HCT116 (cell line): ENCODE data around the gene TSC22D1. TPM values are rescaled to one million over a fixed set of nuclear protein-coding genes. Genes with fewer than 3 reads are reported as not detected.

ENCODE experiments used
- ATAC-seq: fragments of 200-7000 bp; cut with Tn5 transposase; 2 replicates; pipeline ENCODE4 v1.9.1; 2020; ENCODE audit warnings: mild to moderate bottlenecking, moderate library complexity
- BruUV-seq: library from RNA; stranded (reverse); fragments of 400-500 nt; replicated peaks from 2 replicates; lab custom pipeline; 2021; lab: Mats Ljungman, UMichigan
- CTCF ChIA-PET: fragments of 300-600 bp; sonication (Branson Sonifier 250); formaldehyde crosslinking; loops from one replicate; lab custom pipeline; 2021; ENCODE audit warnings: antibody characterized with exemption; lab: Charles Lee
- POLR2A ChIA-PET: fragments of 300-600, 350-600 bp; sonication (Branson Sonifier 250); formaldehyde crosslinking; loops from one replicate; lab custom pipeline; 2021; ENCODE audit warnings: antibody characterized with exemption; lab: Charles Lee
- RAD21 ChIA-PET, 2 experiments: fragments of 300-600 bp; sonication (Branson Sonifier 250); formaldehyde crosslinking; loops; one replicate each; lab custom pipeline; 2023; ENCODE audit warnings: low total read pairs in 2 of 2; ENCODE audit not compliant: uncharacterized antibody in 2 of 2, unreplicated experiment in 2 of 2, low non-redundant PET in 1 of 2; lab: Charles Lee
- DNase-seq: peaks from one replicate; pipeline ENCODE4 v3.0.0-alpha.2; 2010; ENCODE audit warnings: low read depth, low spot score
- H2AFZ ChIP-seq: fragments of 200-600 bp; shearing (Covaris generic), sonication (generic); 2 replicates; pipeline ENCODE4 v1.6.1; 2017; ENCODE audit warnings: low read depth, mixed run types, mixed read lengths, antibody characterized with exemption, low read length; ENCODE audit not compliant: poor library complexity, severe bottlenecking
- H3K27ac ChIP-seq: 2 replicates; pipeline ENCODE4 v1.5.1; 2012; ENCODE audit warnings: low read depth, low read length
- H3K27me3 ChIP-seq: fragments of 200-600 bp; sonication (generic); 2 replicates; pipeline ENCODE4 v1.6.1; 2016; ENCODE audit warnings: mixed run types, low read length, mixed read lengths; ENCODE audit not compliant: insufficient read depth
- H3K36me3 ChIP-seq, 2 experiments: fragments of 200-500 bp in 1 of 2; fragments of 200-600 bp in 1 of 2; sonication (Bioruptor generic) in 1 of 2; sonication (generic) in 1 of 2; 2 replicates each; pipeline versions ENCODE4 v1.5.1 to v1.6.1; 2014 to 2016; ENCODE audit warnings: low read length in 2 of 2, inconsistent platforms in 1 of 2, mixed read lengths in 1 of 2, mixed run types in 1 of 2; ENCODE audit not compliant: insufficient read depth in 2 of 2, control insufficient read depth in 1 of 2
- H3K4me1 ChIP-seq, 2 experiments: fragments of 200-600 bp in 1 of 2; sonication (generic) in 1 of 2; 2 replicates each; pipeline versions ENCODE4 v1.5.1 to v1.6.1; 2012 to 2017; ENCODE audit warnings: low read length in 2 of 2, inconsistent platforms in 1 of 2, mild to moderate bottlenecking in 1 of 2, mixed read lengths in 1 of 2, mixed run types in 1 of 2, moderate library complexity in 1 of 2; ENCODE audit not compliant: insufficient read depth in 2 of 2, control insufficient read depth in 1 of 2
- H3K4me2 ChIP-seq: fragments of 200-600 bp; sonication (generic); 2 replicates; pipeline ENCODE4 v1.6.1; 2017; ENCODE audit warnings: mixed run types, low read length, mixed read lengths
- H3K4me3 ChIP-seq, 2 experiments: fragments of 200-600 bp in 1 of 2; sonication (generic) in 1 of 2; replicated peaks in 1 of 2; 2 replicates each; pipeline ENCODE4 v1.5.1; 2011 to 2016; ENCODE audit warnings: low read length in 2 of 2, control low read depth in 1 of 2, low read depth in 1 of 2, mild to moderate bottlenecking in 1 of 2, mixed read lengths in 1 of 2, mixed run types in 1 of 2
- H3K79me2 ChIP-seq: fragments of 200-600 bp; sonication (generic); 2 replicates; pipeline ENCODE4 v1.6.1; 2017; ENCODE audit warnings: mild to moderate bottlenecking, mixed run types, low read length, moderate library complexity, mixed read lengths; ENCODE audit not compliant: insufficient read depth
- H3K9ac ChIP-seq: fragments of 200-600 bp; sonication (generic); 2 replicates; pipeline ENCODE4 v1.6.1; 2016; ENCODE audit warnings: low read length, mixed read lengths
- H3K9me2 ChIP-seq: fragments of 200-600 bp; sonication (generic), shearing (Covaris generic); 2 replicates; pipeline ENCODE4 v1.6.1; 2017; ENCODE audit warnings: mixed run types, mild to moderate bottlenecking, moderate library complexity; ENCODE audit not compliant: insufficient read depth
- H3K9me3 ChIP-seq, 2 experiments: fragments of 200-500 bp in 1 of 2; fragments of 200-600 bp in 1 of 2; sonication (Bioruptor generic) in 1 of 2; sonication (generic) in 1 of 2; 2 replicates each; pipeline ENCODE4 v1.6.1; 2014 to 2017; ENCODE audit warnings: low read length in 2 of 2, mixed read lengths in 2 of 2, inconsistent platforms in 1 of 2, low read depth in 1 of 2, mild to moderate bottlenecking in 1 of 2, mixed run types in 1 of 2, moderate library complexity in 1 of 2; ENCODE audit not compliant: control insufficient read depth in 1 of 2, insufficient read depth in 1 of 2
- H4K20me1 ChIP-seq: fragments of 200-600 bp; sonication (generic), shearing (Covaris generic); 2 replicates; pipeline ENCODE4 v1.6.1; 2017; ENCODE audit warnings: mixed run types, mild to moderate bottlenecking, moderate library complexity; ENCODE audit not compliant: insufficient read depth
- CBX3 ChIP-seq: IDR thresholded peaks from 2 replicates; pipeline ENCODE4 v1.6.1; 2012; ENCODE audit warnings: low read depth
- CEBPB ChIP-seq: IDR thresholded peaks from 2 replicates; pipeline ENCODE4 v1.6.1; 2012; ENCODE audit warnings: low read depth
- EGR1 ChIP-seq: IDR thresholded peaks from 2 replicates; pipeline ENCODE4 v1.6.1; 2012; ENCODE audit warnings: low read depth
- ELF1 ChIP-seq: IDR thresholded peaks from 2 replicates; pipeline ENCODE4 v1.6.1; 2012; ENCODE audit warnings: low read depth, borderline replicate concordance
- EZH2 ChIP-seq: fragments of 200-600 bp; sonication (generic); IDR thresholded peaks from 2 replicates; pipeline ENCODE4 v1.6.1; 2017; ENCODE audit warnings: antibody characterized with exemption, mixed run types
- EZH2phosphoT487 ChIP-seq: fragments of 200-600 bp; IDR thresholded peaks from 2 replicates; pipeline ENCODE4 v1.6.1; 2018; ENCODE audit warnings: antibody characterized with exemption, borderline replicate concordance
- FOSL1 ChIP-seq: IDR thresholded peaks from 2 replicates; pipeline ENCODE4 v1.6.1; 2012; ENCODE audit warnings: low read depth
- JUND ChIP-seq: IDR thresholded peaks from 2 replicates; pipeline ENCODE4 v1.6.1; 2012
- POLR2AphosphoS5 ChIP-seq: IDR thresholded peaks from 2 replicates; pipeline ENCODE4 v1.6.1; 2011; ENCODE audit warnings: mild to moderate bottlenecking, low read depth, low read length, moderate library complexity
- RAD21 ChIP-seq: IDR thresholded peaks from 2 replicates; pipeline ENCODE4 v1.6.1; 2012; ENCODE audit warnings: low read depth, mild to moderate bottlenecking
- SIN3A ChIP-seq: IDR thresholded peaks from 2 replicates; pipeline ENCODE4 v1.6.1; 2012; ENCODE audit warnings: low read depth
- SP1 ChIP-seq: IDR thresholded peaks from 2 replicates; pipeline ENCODE4 v1.6.1; 2012; ENCODE audit warnings: low read depth
- YY1 ChIP-seq: IDR thresholded peaks from 2 replicates; pipeline ENCODE4 v1.6.1; 2011; ENCODE audit warnings: low read length, low read depth, moderate library complexity, mild to moderate bottlenecking; ENCODE audit not compliant: insufficient replicate concordance; ENCODE audit errors: extremely low read depth
- intact Hi-C: fragments of 100-400 bp; cut with micrococcal nuclease; formaldehyde crosslinking; loops from 2 replicates; pipeline ENCODE4 v1.10.0; 2022
- total RNA-seq: library from RNA; stranded (reverse); gene quantifications from one replicate; pipeline ENCODE4 v1.2.1, GENCODE V29; 2021; ENCODE audit not compliant: unreplicated experiment
- TF ChIP-seq, protein P1 (sequence below): IDR thresholded peaks from 2 replicates; pipeline ENCODE4 v1.6.1; 2012
- TF ChIP-seq, protein P2 (sequence below): IDR thresholded peaks from 2 replicates; pipeline ENCODE4 v1.6.1; 2011; ENCODE audit warnings: mild to moderate bottlenecking, low read length, moderate library complexity; ENCODE audit not compliant: insufficient replicate concordance; ENCODE audit errors: extremely low read depth
- TF ChIP-seq, protein P3 (sequence below), 3 experiments: fragments of 200-600 bp in 1 of 3; sonication (generic) in 1 of 3; IDR thresholded peaks in 2 of 3; conservative IDR thresholded peaks in 1 of 3; 2 replicates each; pipeline ENCODE4 v1.5.1; 2012 to 2017; ENCODE audit warnings: low read depth in 2 of 3, low read length in 2 of 3, antibody characterized with exemption in 1 of 3, borderline replicate concordance in 1 of 3, control low read depth in 1 of 3, mild to moderate bottlenecking in 1 of 3, mixed read lengths in 1 of 3, mixed run types in 1 of 3, moderate library complexity in 1 of 3; ENCODE audit not compliant: insufficient read depth in 1 of 3

Gene TSC22D1
- total RNA-seq, 1 experiment from 2014 or later = 268 TPM

GRCh38 chr13:44438234-44438579 lies 137.9 kb downstream of the TSC22D1 start:
- Histone ChIP-seq H3K9me2 (no peaks in the 10 kb centered on the region), H3K9me3 (no peaks in the 10 kb centered on the region), H3K79me2 (peaks cover 29% of the 10 kb centered on the region), H3K4me1 (peaks cover 28 to 41% of the 10 kb centered on the region in 2 experiments)
- POLR2A ChIA-PET = interaction anchor here (6.8 kb wide), 1 partner anchor 126 kb away, joined by 83 read pairs; no protein-coding TSS in a partner anchor
- no peak for ATAC-seq
- TF ChIP-seq EGR1 = no peak
- TF ChIP-seq ELF1 = no peak
- TF ChIP-seq RAD21 = no peak
- no peak for TF ChIP-seq EZH2
- no peak for TF ChIP-seq EZH2phosphoT487
- TF ChIP-seq, protein P1, sequence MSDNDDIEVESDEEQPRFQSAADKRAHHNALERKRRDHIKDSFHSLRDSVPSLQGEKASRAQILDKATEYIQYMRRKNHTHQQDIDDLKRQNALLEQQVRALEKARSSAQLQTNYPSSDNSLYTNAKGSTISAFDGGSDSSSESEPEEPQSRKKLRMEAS = no peak
- no peak for TF ChIP-seq SP1
- no peak for TF ChIP-seq CBX3
- TF ChIP-seq JUND = no peak
- TF ChIP-seq SIN3A = no peak
- no peak for TF ChIP-seq POLR2AphosphoS5
- TF ChIP-seq FOSL1 = no peak
- TF ChIP-seq, protein P2, sequence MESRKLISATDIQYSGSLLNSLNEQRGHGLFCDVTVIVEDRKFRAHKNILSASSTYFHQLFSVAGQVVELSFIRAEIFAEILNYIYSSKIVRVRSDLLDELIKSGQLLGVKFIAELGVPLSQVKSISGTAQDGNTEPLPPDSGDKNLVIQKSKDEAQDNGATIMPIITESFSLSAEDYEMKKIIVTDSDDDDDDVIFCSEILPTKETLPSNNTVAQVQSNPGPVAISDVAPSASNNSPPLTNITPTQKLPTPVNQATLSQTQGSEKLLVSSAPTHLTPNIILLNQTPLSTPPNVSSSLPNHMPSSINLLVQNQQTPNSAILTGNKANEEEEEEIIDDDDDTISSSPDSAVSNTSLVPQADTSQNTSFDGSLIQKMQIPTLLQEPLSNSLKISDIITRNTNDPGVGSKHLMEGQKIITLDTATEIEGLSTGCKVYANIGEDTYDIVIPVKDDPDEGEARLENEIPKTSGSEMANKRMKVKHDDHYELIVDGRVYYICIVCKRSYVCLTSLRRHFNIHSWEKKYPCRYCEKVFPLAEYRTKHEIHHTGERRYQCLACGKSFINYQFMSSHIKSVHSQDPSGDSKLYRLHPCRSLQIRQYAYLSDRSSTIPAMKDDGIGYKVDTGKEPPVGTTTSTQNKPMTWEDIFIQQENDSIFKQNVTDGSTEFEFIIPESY = no peak
- no peak for TF ChIP-seq CEBPB
- TF ChIP-seq YY1 = no peak
- TF ChIP-seq, protein P3, sequence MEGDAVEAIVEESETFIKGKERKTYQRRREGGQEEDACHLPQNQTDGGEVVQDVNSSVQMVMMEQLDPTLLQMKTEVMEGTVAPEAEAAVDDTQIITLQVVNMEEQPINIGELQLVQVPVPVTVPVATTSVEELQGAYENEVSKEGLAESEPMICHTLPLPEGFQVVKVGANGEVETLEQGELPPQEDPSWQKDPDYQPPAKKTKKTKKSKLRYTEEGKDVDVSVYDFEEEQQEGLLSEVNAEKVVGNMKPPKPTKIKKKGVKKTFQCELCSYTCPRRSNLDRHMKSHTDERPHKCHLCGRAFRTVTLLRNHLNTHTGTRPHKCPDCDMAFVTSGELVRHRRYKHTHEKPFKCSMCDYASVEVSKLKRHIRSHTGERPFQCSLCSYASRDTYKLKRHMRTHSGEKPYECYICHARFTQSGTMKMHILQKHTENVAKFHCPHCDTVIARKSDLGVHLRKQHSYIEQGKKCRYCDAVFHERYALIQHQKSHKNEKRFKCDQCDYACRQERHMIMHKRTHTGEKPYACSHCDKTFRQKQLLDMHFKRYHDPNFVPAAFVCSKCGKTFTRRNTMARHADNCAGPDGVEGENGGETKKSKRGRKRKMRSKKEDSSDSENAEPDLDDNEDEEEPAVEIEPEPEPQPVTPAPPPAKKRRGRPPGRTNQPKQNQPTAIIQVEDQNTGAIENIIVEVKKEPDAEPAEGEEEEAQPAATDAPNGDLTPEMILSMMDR (IDR thresholded peaks at IDR 0.05 in 2 of 3, conservative IDR thresholded peaks at IDR 0.05 in 1 of 3; ENCODE audit: borderline replicate concordance in 1 of 3, insufficient read depth in 1 of 3, low read depth in 2 of 3, low read length in 2 of 3) = no peak
- TF ChIP-seq, all 23 proteins: peak for 0
- no peaks in the 10 kb centered on the region for H3K27me3 ChIP-seq
- peaks cover 13 to 21% of the 10 kb centered on the region in 2 experiments; a peak in 3 of 4 replicates for H3K36me3 ChIP-seq
- peak overlapping the region; percentile 93; the same call in 1 of the 2 replicates for H3K4me2 ChIP-seq
- no peak overlapping the region for H3K4me3 ChIP-seq
- RAD21 ChIA-PET = interaction anchor here (0.9 to 2.3 kb wide), 3 partner anchors 195 to 529 kb away, joined by 3 to 19 read pairs (median 3); no protein-coding TSS in a partner anchor
- H4K20me1 ChIP-seq = peaks cover 6% of the 10 kb centered on the region; the same call in 1 of the 2 replicates
- H3K9ac ChIP-seq = no peak overlapping the region
- BruUV-seq = no TSS peak
- no peak overlapping the region for H3K27ac ChIP-seq
- CTCF ChIA-PET = interaction anchor here (0.7 to 4.9 kb wide), 9 partner anchors 10 to 544 kb away, joined by 3 to 91 read pairs (median 5); no protein-coding TSS in a partner anchor
- DNase-seq = no peak
- intact Hi-C loops = loop anchor here (5.0 kb wide), 1 partner anchor 34 kb away; no protein-coding TSS in a partner anchor
- no peak overlapping the region for H2AFZ ChIP-seq
